Measurements from ENCODE around the gene MOB1B.

DNA sequence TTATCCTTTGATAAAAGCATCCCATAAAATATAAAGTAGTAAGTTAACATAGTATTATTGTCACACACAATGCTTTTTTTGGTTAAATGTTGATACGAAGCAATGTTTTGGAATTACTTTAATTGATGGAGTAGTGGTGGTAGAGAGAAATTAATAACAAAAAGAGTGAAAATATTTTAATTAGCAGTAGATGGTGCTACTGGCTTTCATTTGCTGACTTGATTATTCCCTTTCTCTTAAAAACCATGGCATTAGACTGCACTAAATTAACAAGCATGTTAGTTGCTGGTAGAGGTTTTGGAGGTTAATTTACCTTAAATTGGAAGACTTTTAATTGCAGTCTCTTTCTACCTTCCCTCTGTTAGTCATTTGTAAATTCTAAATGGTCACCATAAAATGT lies 82.4 kb downstream of the MOB1B start:
- TF ChIP-seq, protein P1, sequence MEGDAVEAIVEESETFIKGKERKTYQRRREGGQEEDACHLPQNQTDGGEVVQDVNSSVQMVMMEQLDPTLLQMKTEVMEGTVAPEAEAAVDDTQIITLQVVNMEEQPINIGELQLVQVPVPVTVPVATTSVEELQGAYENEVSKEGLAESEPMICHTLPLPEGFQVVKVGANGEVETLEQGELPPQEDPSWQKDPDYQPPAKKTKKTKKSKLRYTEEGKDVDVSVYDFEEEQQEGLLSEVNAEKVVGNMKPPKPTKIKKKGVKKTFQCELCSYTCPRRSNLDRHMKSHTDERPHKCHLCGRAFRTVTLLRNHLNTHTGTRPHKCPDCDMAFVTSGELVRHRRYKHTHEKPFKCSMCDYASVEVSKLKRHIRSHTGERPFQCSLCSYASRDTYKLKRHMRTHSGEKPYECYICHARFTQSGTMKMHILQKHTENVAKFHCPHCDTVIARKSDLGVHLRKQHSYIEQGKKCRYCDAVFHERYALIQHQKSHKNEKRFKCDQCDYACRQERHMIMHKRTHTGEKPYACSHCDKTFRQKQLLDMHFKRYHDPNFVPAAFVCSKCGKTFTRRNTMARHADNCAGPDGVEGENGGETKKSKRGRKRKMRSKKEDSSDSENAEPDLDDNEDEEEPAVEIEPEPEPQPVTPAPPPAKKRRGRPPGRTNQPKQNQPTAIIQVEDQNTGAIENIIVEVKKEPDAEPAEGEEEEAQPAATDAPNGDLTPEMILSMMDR (IDR thresholded peaks at IDR 0.05): no peak
- TF ChIP-seq POLR2A (IDR thresholded peaks at IDR 0.05) (no peak), POLR2AphosphoS5 (IDR thresholded peaks at IDR 0.05) (no peak)

Data from breast epithelium (tissue), 3 donors.